NB4 (cell line): ENCODE data around the gene TNXB.

Experiments used
- MYC ChIP-seq: IDR thresholded peaks from 2 replicates; pipeline ENCODE4 v1.6.1; 2011; ENCODE audit warnings: low read depth, low read length
- POLR2A ChIP-seq: IDR thresholded peaks from 2 replicates; pipeline ENCODE4 v1.6.1; 2011; ENCODE audit warnings: mild to moderate bottlenecking; ENCODE audit not compliant: insufficient read length; ENCODE audit errors: extremely low read depth
- TF ChIP-seq, protein P1 (sequence below): IDR thresholded peaks from 2 replicates; pipeline ENCODE4 v1.6.1; 2011; ENCODE audit warnings: low read depth, low read length
- TF ChIP-seq, protein P2 (sequence below): IDR thresholded peaks from one replicate; pipeline ENCODE4 v1.5.1; 2012; ENCODE audit warnings: low read depth, low read length

- TF ChIP-seq, protein P1, sequence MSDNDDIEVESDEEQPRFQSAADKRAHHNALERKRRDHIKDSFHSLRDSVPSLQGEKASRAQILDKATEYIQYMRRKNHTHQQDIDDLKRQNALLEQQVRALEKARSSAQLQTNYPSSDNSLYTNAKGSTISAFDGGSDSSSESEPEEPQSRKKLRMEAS, result no peak
- TF ChIP-seq, protein P2, sequence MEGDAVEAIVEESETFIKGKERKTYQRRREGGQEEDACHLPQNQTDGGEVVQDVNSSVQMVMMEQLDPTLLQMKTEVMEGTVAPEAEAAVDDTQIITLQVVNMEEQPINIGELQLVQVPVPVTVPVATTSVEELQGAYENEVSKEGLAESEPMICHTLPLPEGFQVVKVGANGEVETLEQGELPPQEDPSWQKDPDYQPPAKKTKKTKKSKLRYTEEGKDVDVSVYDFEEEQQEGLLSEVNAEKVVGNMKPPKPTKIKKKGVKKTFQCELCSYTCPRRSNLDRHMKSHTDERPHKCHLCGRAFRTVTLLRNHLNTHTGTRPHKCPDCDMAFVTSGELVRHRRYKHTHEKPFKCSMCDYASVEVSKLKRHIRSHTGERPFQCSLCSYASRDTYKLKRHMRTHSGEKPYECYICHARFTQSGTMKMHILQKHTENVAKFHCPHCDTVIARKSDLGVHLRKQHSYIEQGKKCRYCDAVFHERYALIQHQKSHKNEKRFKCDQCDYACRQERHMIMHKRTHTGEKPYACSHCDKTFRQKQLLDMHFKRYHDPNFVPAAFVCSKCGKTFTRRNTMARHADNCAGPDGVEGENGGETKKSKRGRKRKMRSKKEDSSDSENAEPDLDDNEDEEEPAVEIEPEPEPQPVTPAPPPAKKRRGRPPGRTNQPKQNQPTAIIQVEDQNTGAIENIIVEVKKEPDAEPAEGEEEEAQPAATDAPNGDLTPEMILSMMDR, result no peak
- no peak for TF ChIP-seq POLR2A
- TF ChIP-seq MYC, result no peak
Observed at GRCh38 chr6:32120573-32121059, 11.5 kb upstream of the TNXB start.
